Loucy (cell line): ENCODE results near the gene BICRA.

Experiments used
- H2AFZ ChIP-seq: fragments of 200-600 bp; sonication (generic); 2 replicates; pipeline ENCODE4 v1.6.0; 2016; ENCODE audit warnings: antibody characterized with exemption, mild to moderate bottlenecking, low read length, moderate library complexity
- H3F3A ChIP-seq: fragments of 200-600 bp; 2 replicates; pipeline ENCODE4 v1.6.0; 2016; ENCODE audit warnings: antibody characterized with exemption, low read depth, mild to moderate bottlenecking
- H3K27me3 ChIP-seq: fragments of 200-600 bp; sonication (generic); 2 replicates; pipeline ENCODE4 v1.6.1; 2014; ENCODE audit warnings: low read length, mild to moderate bottlenecking; ENCODE audit not compliant: insufficient read depth, poor library complexity, severe bottlenecking
- H3K36me3 ChIP-seq: fragments of 200-600 bp; sonication (generic); 2 replicates; pipeline ENCODE4 v1.6.1; 2016; ENCODE audit warnings: low read length; ENCODE audit not compliant: insufficient read depth
- H3K4me1 ChIP-seq: fragments of 200-600 bp; sonication (generic); 2 replicates; pipeline ENCODE4 v1.5.1; 2014; ENCODE audit warnings: low read length, mild to moderate bottlenecking; ENCODE audit not compliant: insufficient read depth, poor library complexity, severe bottlenecking
- H3K4me2 ChIP-seq: fragments of 200-600 bp; sonication (generic); 2 replicates; pipeline ENCODE4 v1.6.0; 2014; ENCODE audit warnings: antibody characterized with exemption, low read length, low read depth, mild to moderate bottlenecking; ENCODE audit not compliant: poor library complexity, severe bottlenecking
- H3K4me3 ChIP-seq: fragments of 200-600 bp; sonication (generic); 2 replicates; pipeline ENCODE4 v1.5.1; 2014; ENCODE audit warnings: low read length, mild to moderate bottlenecking, mixed read lengths; ENCODE audit not compliant: poor library complexity, severe bottlenecking
- H3K79me2 ChIP-seq: fragments of 200-600 bp; sonication (generic); 2 replicates; pipeline ENCODE4 v1.6.1; 2014; ENCODE audit warnings: low read length; ENCODE audit not compliant: insufficient read depth
- H3K9ac ChIP-seq: fragments of 200-600 bp; sonication (generic); 2 replicates; pipeline ENCODE4 v1.6.0; 2014; ENCODE audit warnings: mild to moderate bottlenecking, low read depth, low read length, moderate library complexity; ENCODE audit not compliant: poor library complexity, severe bottlenecking
- H3K9me2 ChIP-seq: fragments of 200-600 bp; sonication (generic); replicated peaks from 2 replicates; pipeline ENCODE4 v1.6.1; 2016; ENCODE audit warnings: low read depth, low read length, mixed read lengths
- H3K9me3 ChIP-seq: fragments of 200-600 bp; sonication (generic); 2 replicates; pipeline ENCODE4 v1.6.1; 2014; ENCODE audit warnings: mild to moderate bottlenecking, antibody characterized with exemption, low read length, low read depth; ENCODE audit not compliant: insufficient read depth
- H4K20me1 ChIP-seq: fragments of 200-600 bp; sonication (generic); 2 replicates; pipeline ENCODE4 v1.6.0; 2014; ENCODE audit warnings: antibody characterized with exemption, low read length, mild to moderate bottlenecking; ENCODE audit not compliant: insufficient read depth, poor library complexity, severe bottlenecking
- EZH2phosphoT487 ChIP-seq: fragments of 200-600 bp; IDR thresholded peaks from 2 replicates; pipeline ENCODE4 v1.6.1; 2018; ENCODE audit warnings: antibody characterized with exemption, mild to moderate bottlenecking, moderate library complexity, borderline replicate concordance
- TF ChIP-seq, protein P1 (sequence below): fragments of 200-600 bp; sonication (generic); conservative IDR thresholded peaks from 2 replicates; pipeline ENCODE4 v1.5.1; 2014; ENCODE audit warnings: mild to moderate bottlenecking, antibody characterized with exemption, low read length

BICRA gene

DNA sequence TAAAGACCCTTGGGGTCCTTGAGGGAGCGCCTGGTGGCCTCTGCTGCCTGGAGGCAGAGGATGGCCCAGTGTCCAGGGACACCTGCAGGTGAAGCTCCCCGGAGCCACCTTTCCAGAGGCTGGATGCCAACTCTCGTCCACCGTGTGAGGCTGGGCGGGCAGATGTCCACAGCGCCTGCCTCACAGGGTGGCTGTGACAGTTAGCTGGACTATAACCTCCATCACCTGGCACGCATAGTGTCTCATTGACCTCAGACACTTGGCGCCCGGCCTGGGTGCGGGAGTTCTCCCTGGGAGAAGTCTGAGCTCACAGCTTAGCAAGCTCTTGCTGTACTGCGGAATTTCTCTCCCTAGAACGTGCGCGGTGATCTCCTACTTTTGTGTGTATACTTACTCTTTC lies 9.8 kb downstream of the BICRA start:
- H3K79me2 ChIP-seq, result peaks cover 81% of the 10 kb centered on the region
- no peak overlapping the region for H3K4me2 ChIP-seq
- no peaks in the 10 kb centered on the region for H3K4me1 ChIP-seq
- no peak overlapping the region for H3K9ac ChIP-seq
- no peaks in the 10 kb centered on the region for H3F3A ChIP-seq
- H3K4me3 ChIP-seq, result no peak overlapping the region
- H3K36me3 ChIP-seq, result no peaks in the 10 kb centered on the region
- H3K9me3 ChIP-seq, result no peaks in the 10 kb centered on the region
- no peaks in the 10 kb centered on the region for H3K9me2 ChIP-seq
- H4K20me1 ChIP-seq, result peaks cover 20% of the 10 kb centered on the region
- TF ChIP-seq EZH2phosphoT487, result no peak
- TF ChIP-seq, protein P1, sequence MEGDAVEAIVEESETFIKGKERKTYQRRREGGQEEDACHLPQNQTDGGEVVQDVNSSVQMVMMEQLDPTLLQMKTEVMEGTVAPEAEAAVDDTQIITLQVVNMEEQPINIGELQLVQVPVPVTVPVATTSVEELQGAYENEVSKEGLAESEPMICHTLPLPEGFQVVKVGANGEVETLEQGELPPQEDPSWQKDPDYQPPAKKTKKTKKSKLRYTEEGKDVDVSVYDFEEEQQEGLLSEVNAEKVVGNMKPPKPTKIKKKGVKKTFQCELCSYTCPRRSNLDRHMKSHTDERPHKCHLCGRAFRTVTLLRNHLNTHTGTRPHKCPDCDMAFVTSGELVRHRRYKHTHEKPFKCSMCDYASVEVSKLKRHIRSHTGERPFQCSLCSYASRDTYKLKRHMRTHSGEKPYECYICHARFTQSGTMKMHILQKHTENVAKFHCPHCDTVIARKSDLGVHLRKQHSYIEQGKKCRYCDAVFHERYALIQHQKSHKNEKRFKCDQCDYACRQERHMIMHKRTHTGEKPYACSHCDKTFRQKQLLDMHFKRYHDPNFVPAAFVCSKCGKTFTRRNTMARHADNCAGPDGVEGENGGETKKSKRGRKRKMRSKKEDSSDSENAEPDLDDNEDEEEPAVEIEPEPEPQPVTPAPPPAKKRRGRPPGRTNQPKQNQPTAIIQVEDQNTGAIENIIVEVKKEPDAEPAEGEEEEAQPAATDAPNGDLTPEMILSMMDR, result no peak
- no peak overlapping the region for H2AFZ ChIP-seq
- H3K27me3 ChIP-seq, result no peaks in the 10 kb centered on the region

DNA sequence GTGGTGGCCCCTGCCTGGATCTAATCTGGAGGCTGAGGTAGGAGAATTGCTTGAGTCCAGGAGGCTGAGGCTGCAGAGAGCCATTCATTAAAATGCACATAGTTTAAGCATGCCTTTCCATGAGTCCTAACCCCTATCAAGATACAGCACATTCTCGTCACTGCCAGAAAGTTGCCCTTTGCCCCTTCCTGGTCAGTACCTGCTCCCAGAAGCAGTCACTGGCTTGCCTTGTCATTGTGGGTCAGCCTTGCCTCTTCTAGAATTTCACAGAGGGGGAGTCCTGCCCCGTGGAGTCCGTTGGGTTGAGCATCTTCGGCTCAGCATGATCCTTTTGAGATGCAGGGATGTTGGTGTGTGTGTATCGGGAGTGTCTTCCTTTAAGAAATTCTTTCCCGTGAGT lies 10.8 kb downstream of the BICRA start:
- no peak overlapping the region for H3K4me2 ChIP-seq
- no peaks in the 10 kb centered on the region for H3K36me3 ChIP-seq
- H3K4me3 ChIP-seq, result no peak overlapping the region
- no peak overlapping the region for H2AFZ ChIP-seq
- TF ChIP-seq EZH2phosphoT487, result no peak
- TF ChIP-seq, protein P1, result no peak
- no peak overlapping the region for H3K9ac ChIP-seq
- H4K20me1 ChIP-seq, result peaks cover 16% of the 10 kb centered on the region
- H3K9me3 ChIP-seq, result no peaks in the 10 kb centered on the region
- H3K79me2 ChIP-seq, result peaks cover 81% of the 10 kb centered on the region; the same call in 1 of the 2 replicates
- H3K9me2 ChIP-seq, result no peaks in the 10 kb centered on the region
- no peaks in the 10 kb centered on the region for H3F3A ChIP-seq
- no peaks in the 10 kb centered on the region for H3K27me3 ChIP-seq
- no peaks in the 10 kb centered on the region for H3K4me1 ChIP-seq

DNA sequence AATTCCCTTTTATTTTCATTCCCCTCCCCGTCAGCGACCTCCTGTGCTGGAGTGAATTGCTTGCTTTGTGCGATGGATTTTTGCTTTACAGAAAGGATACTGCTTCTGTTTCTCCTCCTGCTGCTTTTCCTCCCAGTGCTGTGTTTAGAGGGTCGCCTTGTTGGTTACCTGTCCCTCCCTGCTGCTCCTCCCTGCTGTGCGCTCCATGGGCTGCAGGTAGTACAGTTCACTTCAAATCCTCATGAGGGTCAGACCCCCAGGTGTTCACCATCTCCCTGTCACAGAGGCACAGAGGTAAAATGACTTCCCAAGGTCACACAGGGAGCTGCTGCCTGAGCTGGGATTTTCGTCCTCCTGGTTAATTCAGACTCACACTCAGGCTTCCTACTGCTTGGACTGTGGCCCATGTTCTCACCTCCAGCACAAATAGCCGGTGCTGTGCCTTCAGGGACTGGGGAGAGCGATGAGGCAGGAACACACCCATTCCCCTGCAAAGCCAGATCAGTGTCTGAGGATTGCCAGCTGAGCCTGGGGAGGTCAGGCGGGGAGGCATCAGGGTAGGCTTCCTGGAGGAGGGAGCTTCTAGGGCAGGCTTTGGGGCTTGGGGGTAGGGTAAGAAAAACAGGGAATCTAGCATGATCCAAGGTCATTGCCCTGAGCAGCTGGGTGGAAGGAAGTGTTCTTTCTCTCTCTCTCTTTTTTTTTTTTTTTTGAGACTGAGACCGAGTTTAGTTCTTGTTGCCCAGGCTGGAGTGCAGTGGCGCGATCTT lies 14.4 kb downstream of the BICRA start:
- no peaks in the 10 kb centered on the region for H4K20me1 ChIP-seq
- H3K79me2 ChIP-seq, result peaks cover 80% of the 10 kb centered on the region; the same call in 1 of the 2 replicates

More for the DNA sequence above, 14.4 kb downstream of the BICRA start:
- no peak overlapping the region for H3K9ac ChIP-seq
- no peak overlapping the region for H3K4me2 ChIP-seq
- no peaks in the 10 kb centered on the region for H3K4me1 ChIP-seq
- H3K27me3 ChIP-seq, result no peaks in the 10 kb centered on the region
- no peaks in the 10 kb centered on the region for H3K36me3 ChIP-seq
- H3K4me3 ChIP-seq, result no peak overlapping the region
- H2AFZ ChIP-seq, result no peak overlapping the region
- no peaks in the 10 kb centered on the region for H3K9me3 ChIP-seq
- no peak for TF ChIP-seq EZH2phosphoT487
- TF ChIP-seq, protein P1, result no peak
- no peaks in the 10 kb centered on the region for H3F3A ChIP-seq
- no peaks in the 10 kb centered on the region for H3K9me2 ChIP-seq
